GM12873 (cell line): ENCODE results near the gene SCGB1D1.

Experiments
- CTCF ChIP-seq: IDR thresholded peaks from 2 replicates; pipeline ENCODE4 v1.5.1; 2012; ENCODE audit warnings: low read depth, mild to moderate bottlenecking, moderate library complexity, low read length, control low read depth; ENCODE audit not compliant: insufficient read depth; ENCODE audit errors: missing control alignments

SCGB1D1 gene

GRCh38 chr11:62242021-62242420 is 52.0 kb downstream of the SCGB1D1 start, which contains the start of gene SCGB1D2:
SCGB1D2 (plus strand) TSS chr11:62242239; CDS start chr11:62242308, 69 bp downstream.
- TF ChIP-seq CTCF: no peak
